CD4-positive, alpha-beta memory T cell (primary cell): ENCODE measurements around the gene ZSWIM1. TPM values are rescaled to one million over a fixed set of nuclear protein-coding genes. Genes with fewer than 3 reads are reported as not detected.

Experiments used
- CTCF ChIA-PET: fragments of 350-600 bp; sonication (Branson Sonifier 250); formaldehyde crosslinking; loops from one replicate; lab custom pipeline; 2021; ENCODE audit warnings: inconsistent platforms; ENCODE audit not compliant: partially characterized antibody; lab: Charles Lee
- POLR2A ChIA-PET: fragments of 350-600 bp; sonication (Branson Sonifier 250); formaldehyde crosslinking; loops from one replicate; lab custom pipeline; 2021; ENCODE audit not compliant: partially characterized antibody; lab: Charles Lee
- DNase-seq, 5 donors: peaks; one replicate each; pipeline versions ENCODE4 v3.0.0 to v3.0.0-alpha.2; 2020 to 2022; ENCODE audit warnings: mixed read lengths in 1 of 5
- H3K27ac ChIP-seq: one replicate; pipeline ENCODE4 v1.7.0; 2013; ENCODE audit warnings: low read depth, low read length
- H3K27me3 ChIP-seq: 2 replicates; pipeline ENCODE4 v1.7.0; 2013; ENCODE audit warnings: mild to moderate bottlenecking, low read length, moderate library complexity; ENCODE audit not compliant: insufficient read depth
- H3K36me3 ChIP-seq: 2 replicates; pipeline ENCODE4 v1.7.0; 2013; ENCODE audit warnings: mild to moderate bottlenecking, low read length, moderate library complexity; ENCODE audit not compliant: insufficient read depth
- H3K4me1 ChIP-seq: 2 replicates; pipeline ENCODE4 v1.7.0; 2013; ENCODE audit warnings: mild to moderate bottlenecking, low read length, moderate library complexity; ENCODE audit not compliant: insufficient read depth
- H3K4me3 ChIP-seq, 2 donors: one replicate each; pipeline ENCODE4 v1.7.0; 2013; ENCODE audit warnings: low read length in 2 of 2, mild to moderate bottlenecking in 1 of 2
- H3K9me3 ChIP-seq, 2 donors: one replicate each; pipeline ENCODE4 v1.7.0; 2013; ENCODE audit warnings: low read length in 2 of 2, control low read depth in 1 of 2; ENCODE audit not compliant: control insufficient read depth in 1 of 2
- H3K27ac Mint-ChIP-seq, 7 donors: one replicate each; pipeline ENCODE4 v1.8.0; 2020 to 2021; ENCODE audit warnings: mixed read lengths in 7 of 7, mild to moderate bottlenecking in 6 of 7, inconsistent platforms in 3 of 7, moderate library complexity in 3 of 7
- H3K27me3 Mint-ChIP-seq, 2 donors: one replicate each; pipeline ENCODE4 v1.8.0; 2020 to 2021; ENCODE audit warnings: mixed read lengths in 2 of 2
- H3K36me3 Mint-ChIP-seq, 2 donors: one replicate each; pipeline ENCODE4 v1.8.0; 2020 to 2021; ENCODE audit warnings: mixed read lengths in 2 of 2, inconsistent platforms in 1 of 2, mild to moderate bottlenecking in 1 of 2
- H3K4me1 Mint-ChIP-seq, 4 donors: one replicate each; pipeline ENCODE4 v1.8.0; 2020 to 2021; ENCODE audit warnings: mixed read lengths in 4 of 4, mild to moderate bottlenecking in 1 of 4
- H3K4me3 Mint-ChIP-seq, 8 donors: one replicate each; pipeline ENCODE4 v1.8.0; 2020 to 2021; ENCODE audit warnings: mixed read lengths in 8 of 8, mild to moderate bottlenecking in 7 of 8, moderate library complexity in 6 of 8, inconsistent platforms in 3 of 8
- H3K9me3 Mint-ChIP-seq, 8 donors: one replicate each; pipeline ENCODE4 v1.8.0; 2020 to 2021; ENCODE audit warnings: mixed read lengths in 8 of 8, mild to moderate bottlenecking in 5 of 8, inconsistent platforms in 3 of 8, moderate library complexity in 1 of 8
- intact Hi-C: fragments of 100-400 bp; cut with micrococcal nuclease; formaldehyde crosslinking; loops from one replicate; pipeline ENCODE4 v1.15.1; 2023
- polyA plus RNA-seq, 2 donors: library from polyadenylated mRNA; unstranded; fragments of 300-500 nt; fragmentation: Illumina TruSeq; gene quantifications; one replicate each; pipeline ENCODE4 v1.2.3, GENCODE V29; 2021
- total RNA-seq, 2 experiments: library from RNA; stranded (reverse); gene quantifications; one replicate each; pipeline ENCODE4 v1.2.3, GENCODE V29; 2021

The ZSWIM1 gene
- total and polyA plus RNA-seq, 4 experiments from 2014 or later: 0.86 to 18.5 (median 13.4) TPM

DNA sequence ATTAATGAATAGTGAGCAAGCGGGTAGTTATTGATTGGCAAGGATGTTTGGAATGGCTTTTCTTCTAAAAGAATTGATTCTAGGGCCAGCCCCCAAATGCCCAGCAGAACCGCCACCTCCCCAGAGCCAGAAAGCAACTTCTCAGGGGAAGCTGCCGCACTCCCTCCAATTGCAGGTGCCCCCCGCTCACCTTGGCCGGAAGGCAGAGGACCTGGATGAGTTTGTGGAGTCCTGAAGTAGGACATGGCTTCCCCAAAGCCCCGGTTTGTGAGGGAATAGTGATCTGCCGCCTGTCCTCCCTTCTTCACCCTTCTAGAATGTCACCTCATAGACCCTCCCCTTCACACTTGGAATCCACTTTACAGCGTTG lies 6.3 kb downstream of the ZSWIM1 start, which contains the start of gene SPATA25:
Gene SPATA25, minus strand, starts transcription at position 277 of the 370 bp plus-strand sequence. Its CDS starts 32 bp downstream, at position 245.
- Mint-ChIP-seq H3K4me1 (peaks cover 29 to 54% (median 40%) of the 10 kb centered on the region in 4 donors), H3K4me3 (peak within 1 kb of the TSS in 2 of 8 donors; percentile 0 to 21), H3K27me3 (no peaks in the 10 kb centered on the region), H3K27ac (peak within 1 kb of the TSS in 4 of 7 donors; percentile 30 to 49 (median 46)), H3K9me3 (peaks cover 0 to 3% (median 0%) of the 10 kb centered on the region in 8 donors), H3K36me3 (peaks cover 15 to 27% of the 10 kb centered on the region in 2 donors)
- Histone ChIP-seq H3K4me3 (no peak within 1 kb of the TSS), H3K27ac (no peak within 1 kb of the TSS), H3K36me3 (peaks cover 17% of the 10 kb centered on the region), H3K27me3 (no peaks in the 10 kb centered on the region), H3K9me3 (no peaks in the 10 kb centered on the region), H3K4me1 (peaks cover 45% of the 10 kb centered on the region)
- CTCF ChIA-PET: no interaction called here
- intact Hi-C loops: no loop called here
- no peak for DNase-seq
- POLR2A ChIA-PET: interaction anchor here (1.4 to 9.9 kb wide), 2 partner anchors 30 to 48 kb away, joined by 5 to 141 read pairs; partner anchors contain the start of genes ACOT8, PCIF1 and ZSWIM3

DNA sequence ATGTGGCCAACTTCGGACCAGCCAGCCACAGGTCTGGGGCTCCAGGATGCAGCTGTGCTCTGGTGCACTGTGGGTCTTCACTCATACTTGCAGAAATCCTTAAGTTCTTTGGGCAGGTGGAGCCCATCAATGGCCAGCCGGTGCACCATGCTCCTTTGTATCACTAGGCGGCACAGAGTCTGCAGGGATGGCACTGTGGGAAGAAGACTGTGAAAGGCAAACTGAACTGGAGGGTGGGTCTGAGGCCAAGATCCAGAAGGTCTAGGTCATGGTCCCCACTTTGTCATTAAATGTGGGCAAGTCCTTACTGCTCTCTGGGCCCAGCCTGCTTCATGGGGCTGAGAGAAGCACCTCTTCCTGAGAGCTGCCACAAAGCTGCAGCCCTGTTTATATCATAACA lies 7.7 kb downstream of the ZSWIM1 start:
- intact Hi-C loops: no loop called here
- Histone ChIP-seq H3K27me3 (no peaks in the 10 kb centered on the region), H3K4me3 (no peak overlapping the region), H3K9me3 (no peaks in the 10 kb centered on the region), H3K36me3 (peaks cover 4% of the 10 kb centered on the region), H3K27ac (no peak overlapping the region), H3K4me1 (peaks cover 49% of the 10 kb centered on the region)
- Mint-ChIP-seq H3K4me3 (peak overlapping the region in 2 of 8 donors; percentile 21 to 46), H3K27me3 (no peaks in the 10 kb centered on the region), H3K9me3 (peaks cover 0 to 3% (median 0%) of the 10 kb centered on the region in 8 donors), H3K27ac (peak overlapping the region in 3 of 7 donors; percentile 4 to 90 (median 35)), H3K36me3 (peaks cover 4 to 18% of the 10 kb centered on the region in 2 donors), H3K4me1 (peaks cover 26 to 55% (median 39%) of the 10 kb centered on the region in 4 donors)
- POLR2A ChIA-PET: interaction anchor here (2.7 to 9.9 kb wide), 3 partner anchors 21 to 46 kb away, joined by 11 to 141 read pairs (median 48); partner anchors contain the start of genes ACOT8, PCIF1 and ZSWIM3
- CTCF ChIA-PET: interaction anchor here (1.2 to 3.3 kb wide), 5 partner anchors 7 to 98 kb away, joined by 3 to 18 read pairs (median 10); partner anchors contain the start of gene ZSWIM1
- no peak for DNase-seq

DNA sequence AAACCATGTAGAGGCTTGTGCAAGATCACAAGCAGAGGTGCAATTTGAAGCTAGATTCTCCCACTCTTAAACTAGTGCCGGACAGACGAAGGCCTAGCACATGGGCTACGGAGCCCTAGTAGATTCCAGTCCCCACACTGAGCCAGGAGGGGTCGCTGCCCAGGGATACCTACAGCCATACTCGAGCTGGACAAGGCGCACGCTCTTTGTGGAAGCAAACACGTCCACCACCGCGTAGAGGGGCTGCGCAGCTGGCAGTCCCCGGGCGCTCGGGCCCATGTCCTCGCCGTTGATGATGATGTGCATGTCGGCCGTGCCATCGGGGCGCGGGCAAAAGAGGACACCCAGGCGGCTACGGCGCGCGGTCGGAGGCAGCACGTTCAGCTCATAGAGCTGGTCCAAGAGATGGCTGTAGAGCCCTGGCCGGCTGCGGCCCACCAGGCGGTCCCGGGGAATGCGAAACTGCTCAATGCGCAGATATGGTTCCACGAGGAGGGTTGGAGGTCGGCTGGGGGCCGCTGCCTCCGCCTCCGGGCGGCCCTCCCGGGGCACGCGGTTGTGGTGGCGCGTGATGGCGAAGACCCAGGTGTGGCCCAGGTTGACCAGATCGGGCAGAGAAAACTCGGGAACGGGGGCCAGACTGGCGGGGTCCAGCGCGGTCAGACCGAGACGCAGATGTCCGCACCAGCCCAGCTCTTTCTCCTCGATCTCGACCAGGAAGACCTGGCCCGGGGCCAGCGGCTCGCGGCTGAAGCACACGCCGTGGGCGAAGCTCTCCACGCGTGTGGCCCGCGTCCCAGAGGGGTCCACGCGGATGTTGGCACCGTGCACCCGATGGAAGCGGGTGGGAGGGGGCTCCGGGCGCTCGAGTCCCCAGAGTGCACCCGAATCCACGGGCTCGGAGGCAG lies 9.3 kb downstream of the ZSWIM1 start:
- peaks cover 20 to 53% (median 34%) of the 10 kb centered on the region in 4 donors for H3K4me1 Mint-ChIP-seq
- ChIA-PET CTCF (interaction anchor here (0.7 to 3.3 kb wide), 18 partner anchors 9 to 96 kb away, joined by 3 to 18 read pairs (median 4); partner anchors contain the start of genes PCIF1 and ZSWIM1), POLR2A (interaction anchor here (0.9 to 9.9 kb wide), 16 partner anchors 8 to 81 kb away, joined by 3 to 141 read pairs (median 4); partner anchors contain the start of genes ACOT8, PCIF1, UBE2C and ZNF335)
- peak overlapping the region; percentile 91 to 97 (median 93) for H3K4me3 Mint-ChIP-seq
- Histone ChIP-seq H3K36me3 (peaks cover 12% of the 10 kb centered on the region), H3K4me1 (peaks cover 39% of the 10 kb centered on the region), H3K27me3 (no peaks in the 10 kb centered on the region), H3K4me3 (peak overlapping the region; percentile 69 to 79), H3K9me3 (no peaks in the 10 kb centered on the region), H3K27ac (peak overlapping the region; percentile 74)
- peak; percentile 25 to 63 (median 37) for DNase-seq
- peak overlapping the region; percentile 73 to 94 (median 87) for H3K27ac Mint-ChIP-seq
- H3K9me3 Mint-ChIP-seq: peaks cover 0 to 5% (median 0%) of the 10 kb centered on the region in 8 donors
- H3K36me3 Mint-ChIP-seq: peaks cover 0 to 19% of the 10 kb centered on the region in 2 donors
- H3K27me3 Mint-ChIP-seq: no peaks in the 10 kb centered on the region
- intact Hi-C loops: loop anchor here (2.0 kb wide), 1 partner anchor 66 kb away; no protein-coding TSS in a partner anchor

DNA sequence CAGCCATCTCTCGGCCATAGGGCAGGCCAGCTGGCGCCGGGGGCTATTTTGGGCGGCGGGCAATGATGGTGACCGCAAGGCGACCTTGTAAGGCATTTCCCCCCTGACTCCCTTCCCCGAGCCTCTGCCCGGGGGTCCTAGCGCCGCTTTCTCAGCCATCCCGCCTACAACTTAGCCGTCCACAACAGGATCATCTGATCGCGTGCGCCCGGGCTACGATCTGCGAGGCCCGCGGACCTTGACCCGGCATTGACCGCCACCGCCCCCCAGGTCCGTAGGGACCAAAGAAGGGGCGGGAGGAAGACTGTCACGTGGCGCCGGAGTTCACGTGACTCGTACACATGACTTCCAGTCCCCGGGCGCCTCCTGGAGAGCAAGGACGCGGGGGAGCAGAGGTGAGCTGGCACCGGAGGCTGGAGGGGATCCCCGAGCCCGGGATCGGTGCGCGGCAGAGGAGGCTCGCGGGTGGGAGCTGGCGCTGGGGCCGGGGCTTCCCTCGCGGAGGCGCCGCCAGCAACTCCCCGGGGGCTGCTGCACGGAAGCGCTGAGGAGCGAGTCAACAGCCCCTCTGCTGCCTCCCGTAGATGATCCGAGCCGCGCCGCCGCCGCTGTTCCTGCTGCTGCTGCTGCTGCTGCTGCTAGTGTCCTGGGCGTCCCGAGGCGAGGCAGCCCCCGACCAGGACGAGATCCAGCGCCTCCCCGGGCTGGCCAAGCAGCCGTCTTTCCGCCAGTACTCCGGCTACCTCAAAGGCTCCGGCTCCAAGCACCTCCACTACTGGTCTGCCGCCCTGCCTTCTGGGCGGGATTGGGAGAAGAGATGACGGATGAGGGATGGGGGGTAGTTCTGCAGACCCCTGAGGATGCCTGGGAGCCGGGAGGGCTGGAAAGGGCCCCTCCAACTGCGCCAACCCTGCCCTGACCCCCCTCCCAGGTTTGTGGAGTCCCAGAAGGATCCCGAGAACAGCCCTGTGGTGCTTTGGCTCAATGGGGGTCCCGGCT lies 10.3 kb downstream of the ZSWIM1 start, which contains the start of the genes CTSA and NEURL2:
Gene CTSA, plus strand, starts transcription at position 351 of the 999 bp plus-strand sequence. Its CDS starts 234 bp downstream, at position 585.
Gene NEURL2, minus strand, starts transcription at position 224 of the 999 bp plus-strand sequence. Its CDS starts 217 bp downstream, at position 7.
- Mint-ChIP-seq H3K36me3 (peaks cover 0 to 19% of the 10 kb centered on the region in 2 donors), H3K27me3 (no peaks in the 10 kb centered on the region), H3K9me3 (peaks cover 0 to 5% (median 0%) of the 10 kb centered on the region in 8 donors), H3K4me3 (peak within 1 kb of the TSS; percentile 91 to 97 (median 93)), H3K27ac (peak within 1 kb of the TSS; percentile 76 to 94 (median 90)), H3K4me1 (peaks cover 19 to 48% (median 33%) of the 10 kb centered on the region in 4 donors)
- Histone ChIP-seq H3K36me3 (peaks cover 12% of the 10 kb centered on the region), H3K4me3 (peak within 1 kb of the TSS; percentile 69 to 79), H3K27ac (peak within 1 kb of the TSS; percentile 74), H3K9me3 (no peaks in the 10 kb centered on the region), H3K4me1 (peaks cover 37% of the 10 kb centered on the region), H3K27me3 (no peaks in the 10 kb centered on the region)
- intact Hi-C loops: loop anchor here (1.0 to 2.0 kb wide), 5 partner anchors 34 to 92 kb away; partner anchors contain the start of genes ACOT8, ZNF335 and ZSWIM3
- peak; percentile 79 to 88 (median 83) for DNase-seq
- ChIA-PET POLR2A (interaction anchor here (0.9 to 9.9 kb wide), 15 partner anchors 9 to 80 kb away, joined by 3 to 141 read pairs (median 4); partner anchors contain the start of genes ACOT8, PCIF1, ZNF335 and ZSWIM1), CTCF (interaction anchor here (0.6 to 3.5 kb wide), 16 partner anchors 9 to 91 kb away, joined by 3 to 18 read pairs (median 4); partner anchors contain the start of genes PCIF1 and ZSWIM1)

DNA sequence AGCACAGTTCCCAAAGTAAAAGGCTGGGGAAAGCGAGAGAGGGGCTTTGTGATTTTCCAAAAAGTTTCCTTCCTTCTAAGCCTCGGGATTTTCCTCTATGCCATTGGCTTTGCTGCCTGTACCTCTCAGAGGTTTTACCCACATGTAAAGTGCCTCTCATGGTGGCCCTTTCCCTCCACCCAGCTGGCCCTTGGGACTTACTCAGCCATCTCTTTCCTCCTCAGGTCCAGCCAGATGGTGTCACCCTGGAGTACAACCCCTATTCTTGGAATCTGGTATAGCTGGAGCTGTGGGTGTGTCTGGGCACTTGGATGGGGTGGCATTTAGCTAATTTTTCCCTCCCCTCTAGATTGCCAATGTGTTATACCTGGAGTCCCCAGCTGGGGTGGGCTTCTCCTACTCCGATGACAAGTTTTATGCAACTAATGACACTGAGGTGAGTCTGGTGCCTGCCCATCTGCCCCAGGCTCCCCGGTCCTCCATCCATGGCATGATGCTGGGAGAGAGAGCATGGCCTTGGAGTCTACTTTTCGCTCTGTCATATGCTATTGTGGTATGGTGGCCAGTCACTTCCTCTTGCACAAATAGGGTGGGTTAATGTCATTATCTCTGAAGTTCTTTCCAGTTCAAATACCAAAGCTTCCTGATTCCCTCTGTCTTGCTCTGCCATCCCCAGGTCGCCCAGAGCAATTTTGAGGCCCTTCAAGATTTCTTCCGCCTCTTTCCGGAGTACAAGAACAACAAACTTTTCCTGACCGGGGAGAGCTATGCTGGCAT lies 11.2 kb downstream of the ZSWIM1 start:
- POLR2A ChIA-PET: interaction anchor here (0.5 to 9.9 kb wide), 12 partner anchors 10 to 113 kb away, joined by 3 to 141 read pairs (median 4); partner anchors contain the start of genes ACOT8, PCIF1, ZNF335 and ZSWIM1
- H3K27ac ChIP-seq: peak overlapping the region; percentile 74

More for the DNA sequence above, 11.2 kb downstream of the ZSWIM1 start:
- DNase-seq: no peak
- H3K36me3 Mint-ChIP-seq: peaks cover 0 to 20% of the 10 kb centered on the region in 2 donors
- Histone ChIP-seq H3K27me3 (no peaks in the 10 kb centered on the region), H3K4me3 (peak overlapping the region; percentile 69 to 79), H3K9me3 (no peaks in the 10 kb centered on the region), H3K4me1 (peaks cover 37% of the 10 kb centered on the region), H3K36me3 (peaks cover 12% of the 10 kb centered on the region)
- peaks cover 19 to 44% (median 33%) of the 10 kb centered on the region in 4 donors for H3K4me1 Mint-ChIP-seq
- intact Hi-C loops: no loop called here
- H3K27me3 Mint-ChIP-seq: no peaks in the 10 kb centered on the region
- H3K9me3 Mint-ChIP-seq: peaks cover 0 to 5% (median 0%) of the 10 kb centered on the region in 8 donors
- H3K27ac Mint-ChIP-seq: peak overlapping the region; percentile 64 to 93 (median 88)
- CTCF ChIA-PET: interaction anchor here (0.5 to 3.5 kb wide), 10 partner anchors 10 to 121 kb away, joined by 3 to 15 read pairs (median 4); partner anchors contain the start of genes DNTTIP1, PCIF1 and WFDC3
- H3K4me3 Mint-ChIP-seq: peak overlapping the region; percentile 91 to 97 (median 93)
